Trophoblast cell (in vitro differentiated cells and primary cell): ENCODE measurements around the gene DPP6.
"Not testable (repeated sequence)": the region's sequence is repeated elsewhere in the genome, so short reads cannot be mapped to it uniquely, and the experiment has no call there.

Experiments
- DNase-seq, 2 donors: peaks; one replicate each; pipeline ENCODE4 v3.0.0-alpha.2; 2016
- H2AFZ ChIP-seq: 2 replicates; pipeline ENCODE4 v1.6.1; 2013; ENCODE audit warnings: low read length, moderate library complexity, mild to moderate bottlenecking; ENCODE audit not compliant: insufficient read depth, poor library complexity
- H2AK5ac ChIP-seq: 2 replicates; pipeline ENCODE4 v1.6.1; 2013; ENCODE audit warnings: mild to moderate bottlenecking, low read length
- H2BK120ac ChIP-seq: 2 replicates; pipeline ENCODE4 v1.6.1; 2013; ENCODE audit warnings: low read length, mild to moderate bottlenecking, moderate library complexity; ENCODE audit not compliant: insufficient read depth, poor library complexity
- H2BK12ac ChIP-seq: 2 replicates; pipeline ENCODE4 v1.6.1; 2013; ENCODE audit warnings: mild to moderate bottlenecking, low read length, moderate library complexity
- H2BK5ac ChIP-seq: 2 replicates; pipeline ENCODE4 v1.6.1; 2013; ENCODE audit warnings: low read length, low read depth, moderate library complexity, mild to moderate bottlenecking; ENCODE audit not compliant: poor library complexity
- H3K14ac ChIP-seq: 2 replicates; pipeline ENCODE4 v1.6.1; 2013; ENCODE audit warnings: mild to moderate bottlenecking, low read length
- H3K18ac ChIP-seq: 2 replicates; pipeline ENCODE4 v1.6.1; 2013; ENCODE audit warnings: mild to moderate bottlenecking, low read length
- H3K23ac ChIP-seq: 2 replicates; pipeline ENCODE4 v1.6.1; 2013; ENCODE audit warnings: low read length
- H3K27ac ChIP-seq: 2 replicates; pipeline ENCODE4 v1.5.1; 2013; ENCODE audit warnings: low read depth, mild to moderate bottlenecking, inconsistent platforms, low read length, moderate library complexity
- H3K27me3 ChIP-seq: 2 replicates; pipeline ENCODE4 v1.6.1; 2013; ENCODE audit warnings: inconsistent platforms, mild to moderate bottlenecking, low read length, moderate library complexity; ENCODE audit not compliant: insufficient read depth
- H3K36me3 ChIP-seq, 2 experiments: 1 replicate in 1 of 2; 2 replicates in 1 of 2; pipeline ENCODE4 v1.6.1; 2013; ENCODE audit warnings: low read length in 2 of 2, mild to moderate bottlenecking in 2 of 2, moderate library complexity in 1 of 2; ENCODE audit not compliant: insufficient read depth in 2 of 2, control insufficient read depth in 1 of 2
- H3K4ac ChIP-seq: 2 replicates; pipeline ENCODE4 v1.6.1; 2013; ENCODE audit warnings: low read depth, mild to moderate bottlenecking, low read length, moderate library complexity
- H3K4me1 ChIP-seq, 2 experiments: 1 replicate in 1 of 2; 2 replicates in 1 of 2; pipeline ENCODE4 v1.6.1; 2013; ENCODE audit warnings: low read length in 2 of 2, mild to moderate bottlenecking in 2 of 2, moderate library complexity in 1 of 2; ENCODE audit not compliant: insufficient read depth in 2 of 2, control insufficient read depth in 1 of 2
- H3K4me2 ChIP-seq: 2 replicates; pipeline ENCODE4 v1.6.1; 2013; ENCODE audit warnings: inconsistent platforms, mild to moderate bottlenecking, low read length, moderate library complexity
- H3K4me3 ChIP-seq: 2 replicates; pipeline ENCODE4 v1.5.1; 2013; ENCODE audit warnings: mild to moderate bottlenecking, low read depth, low read length, inconsistent platforms
- H3K79me1 ChIP-seq: one replicate; pipeline ENCODE4 v1.6.1; 2013; ENCODE audit warnings: low read length
- H3K79me2 ChIP-seq: 2 replicates; pipeline ENCODE4 v1.6.1; 2013; ENCODE audit warnings: low read length, mild to moderate bottlenecking; ENCODE audit not compliant: control insufficient read depth, insufficient read depth, poor library complexity
- H3K9ac ChIP-seq: 2 replicates; pipeline ENCODE4 v1.6.1; 2013; ENCODE audit warnings: mild to moderate bottlenecking, low read length
- H3K9me3 ChIP-seq: 2 replicates; pipeline ENCODE4 v1.6.1; 2013; ENCODE audit warnings: low read depth, mild to moderate bottlenecking, control low read depth, inconsistent platforms, low read length; ENCODE audit not compliant: insufficient read depth
- H4K12ac ChIP-seq: 2 replicates; pipeline ENCODE4 v1.6.1; 2013; ENCODE audit warnings: low read depth, mild to moderate bottlenecking, low read length, moderate library complexity
- H4K8ac ChIP-seq: 2 replicates; pipeline ENCODE4 v1.6.1; 2013; ENCODE audit warnings: low read depth, mild to moderate bottlenecking, low read length, moderate library complexity
- H4K91ac ChIP-seq: one replicate; pipeline ENCODE4 v1.6.1; 2013; ENCODE audit warnings: low read depth, mild to moderate bottlenecking, low read length, moderate library complexity
- WGBS: extraction: QIAGEN DNeasy Blood & Tissue Kit; methylation state at CpG from one replicate; pipeline ENCODE4 v1.1.7; 2013; ENCODE audit warnings: missing lambda C conversion rate; ENCODE audit not compliant: insufficient read length, insufficient coverage; ENCODE audit errors: extremely low coverage; 5-methylcytosine and 5-hydroxymethylcytosine counted together

Gene DPP6

DNA sequence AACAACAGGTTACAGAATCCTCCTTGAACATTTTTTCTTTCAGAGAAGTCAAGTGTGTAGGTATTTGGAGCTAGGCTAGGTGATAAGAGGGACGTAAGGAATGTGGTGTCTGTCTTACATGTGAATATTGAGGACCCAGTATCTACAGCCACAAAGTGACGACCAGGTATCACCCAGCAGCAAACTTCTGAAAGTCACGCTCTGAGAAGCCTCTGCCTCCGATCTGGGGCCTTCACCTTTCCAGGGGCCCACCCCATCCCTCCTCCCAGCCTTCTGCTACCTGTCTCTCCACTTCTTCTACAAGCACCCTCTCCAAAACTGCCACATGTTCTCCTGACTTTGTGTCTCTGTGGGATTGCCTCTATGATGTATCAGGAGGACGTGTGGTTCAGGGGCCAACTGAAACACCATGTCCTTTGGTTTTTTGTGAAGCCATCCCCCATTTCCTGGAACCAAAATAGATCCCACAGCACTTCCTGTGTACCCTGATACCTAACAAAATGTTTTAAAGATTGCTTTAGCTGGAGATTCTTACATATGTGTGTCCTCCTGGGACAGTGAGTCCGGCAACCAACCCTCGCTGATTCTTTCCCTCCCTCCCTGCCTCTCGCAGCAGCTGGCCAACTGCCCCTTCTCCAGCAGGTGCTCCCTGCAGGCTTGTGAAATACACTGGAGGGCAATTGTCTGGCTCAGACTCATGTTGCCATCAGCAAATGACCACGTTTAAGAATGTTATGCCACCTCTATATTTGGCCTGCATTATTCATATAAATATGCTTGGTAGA, 93.9 kb downstream of the DPP6 start:
- not testable (repeated sequence) for H3K27ac ChIP-seq, H3K9ac ChIP-seq, H2BK5ac ChIP-seq, H3K79me1 ChIP-seq, H3K4me1 ChIP-seq, H2AFZ ChIP-seq, H2AK5ac ChIP-seq, H3K27me3 ChIP-seq, H4K91ac ChIP-seq, DNase-seq, H3K18ac ChIP-seq, H3K9me3 ChIP-seq, H2BK120ac ChIP-seq, H3K4me2 ChIP-seq, H3K4ac ChIP-seq, H4K12ac ChIP-seq, H3K14ac ChIP-seq, H3K4me3 ChIP-seq, H4K8ac ChIP-seq, H3K23ac ChIP-seq, H3K36me3 ChIP-seq, H2BK12ac ChIP-seq, H3K79me2 ChIP-seq
- WGBS, result no CpG with 5 or more reads among the region's 9 CpGs

DNA sequence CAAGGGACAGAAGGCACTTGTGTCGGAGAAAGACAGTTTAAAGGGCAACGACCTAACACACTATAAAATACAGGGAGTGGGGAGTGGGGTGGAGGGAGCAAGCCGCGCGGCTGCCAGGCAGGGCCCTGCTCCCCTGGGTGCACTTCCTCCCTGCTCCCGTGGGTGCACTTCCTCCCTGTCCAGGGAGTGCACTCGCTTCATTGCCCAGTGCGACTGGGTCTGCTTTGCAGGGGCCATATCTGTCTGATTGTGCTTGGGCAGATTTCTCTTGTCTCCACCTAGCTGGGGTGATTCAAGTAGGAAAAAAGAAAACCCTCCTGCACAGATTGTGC, 94.5 kb downstream of the DPP6 start:
- H2BK5ac ChIP-seq, H3K27ac ChIP-seq, H4K91ac ChIP-seq, H3K9ac ChIP-seq, DNase-seq, H3K9me3 ChIP-seq, H3K27me3 ChIP-seq, H3K18ac ChIP-seq, H2BK12ac ChIP-seq, H4K8ac ChIP-seq, H3K4me1 ChIP-seq, H2AK5ac ChIP-seq, H2AFZ ChIP-seq, H3K23ac ChIP-seq, H3K4ac ChIP-seq, H3K79me1 ChIP-seq, H4K12ac ChIP-seq, H3K14ac ChIP-seq, H3K4me3 ChIP-seq, H3K79me2 ChIP-seq, H3K36me3 ChIP-seq, H3K4me2 ChIP-seq, H2BK120ac ChIP-seq: not testable (repeated sequence)
- no CpG with 5 or more reads among the region's 8 CpGs for WGBS

DNA sequence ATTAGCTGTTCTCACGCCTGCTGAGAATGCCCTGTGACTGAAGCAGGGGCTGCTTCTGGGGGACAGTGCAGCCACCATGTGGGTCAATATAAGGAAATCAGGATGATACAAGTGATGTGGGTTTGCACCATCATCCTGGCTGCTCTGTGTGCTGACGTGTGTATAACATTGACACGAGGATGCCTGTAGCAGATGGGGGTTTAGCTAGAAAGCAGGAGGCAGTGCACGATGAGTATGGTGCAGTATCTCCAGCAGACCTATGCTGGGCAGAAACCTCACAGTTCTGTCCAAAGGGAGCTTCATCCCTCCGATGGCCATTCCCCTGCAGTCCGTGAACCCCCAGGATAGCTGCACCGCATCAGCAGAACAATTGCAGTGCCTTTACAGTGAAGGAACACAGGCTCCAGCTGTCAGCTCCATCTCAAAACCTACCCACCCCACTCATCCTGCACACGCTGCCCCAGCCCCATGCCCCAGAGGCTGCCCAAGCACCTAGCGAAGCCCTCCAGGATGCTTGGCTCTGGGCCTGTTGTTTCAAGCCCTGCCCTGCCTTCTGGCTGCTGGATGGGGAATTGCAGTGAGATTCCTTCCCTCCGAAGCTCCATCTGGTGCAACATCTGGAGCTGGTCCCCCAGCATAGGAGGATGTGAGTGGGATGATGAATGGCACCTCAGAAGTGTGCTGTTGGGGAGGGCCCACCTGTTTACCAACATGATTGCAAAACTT, 96.8 kb downstream of the DPP6 start:
- no CpG with 5 or more reads among the region's 10 CpGs for WGBS
- not testable (repeated sequence) for DNase-seq, H3K79me2 ChIP-seq, H3K23ac ChIP-seq, H3K4ac ChIP-seq, H4K8ac ChIP-seq, H3K27ac ChIP-seq, H2AK5ac ChIP-seq, H3K27me3 ChIP-seq, H3K4me3 ChIP-seq, H3K9ac ChIP-seq, H4K91ac ChIP-seq, H2BK12ac ChIP-seq, H3K14ac ChIP-seq, H3K18ac ChIP-seq, H4K12ac ChIP-seq, H2AFZ ChIP-seq, H3K9me3 ChIP-seq, H3K4me2 ChIP-seq, H3K36me3 ChIP-seq, H2BK120ac ChIP-seq, H3K79me1 ChIP-seq, H2BK5ac ChIP-seq, H3K4me1 ChIP-seq

DNA sequence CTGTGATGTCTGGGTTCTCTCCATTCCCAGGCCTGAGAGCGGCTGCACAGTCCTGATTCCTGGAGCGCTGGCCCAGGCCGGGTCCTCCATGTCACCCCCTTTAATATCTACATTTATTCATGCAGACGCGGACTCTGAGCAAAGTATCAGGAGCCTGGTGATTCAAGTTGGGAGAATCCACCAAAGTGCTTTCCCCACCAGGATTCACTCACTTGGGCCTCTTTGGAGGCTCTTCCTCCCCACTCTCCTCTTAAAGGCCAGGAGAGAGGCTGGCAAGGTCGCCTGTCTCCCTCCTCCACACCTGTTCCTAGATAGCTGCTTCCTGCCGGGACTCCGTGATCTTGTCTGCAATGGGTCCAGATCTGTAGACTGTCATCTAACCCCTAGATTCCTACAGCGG, 98.5 kb downstream of the DPP6 start:
- not testable (repeated sequence) for H3K14ac ChIP-seq, H3K27me3 ChIP-seq, H3K79me1 ChIP-seq, H2BK12ac ChIP-seq, H3K18ac ChIP-seq, H3K4me3 ChIP-seq, DNase-seq, H3K36me3 ChIP-seq, H3K4ac ChIP-seq, H3K9ac ChIP-seq, H2AFZ ChIP-seq, H2AK5ac ChIP-seq, H2BK120ac ChIP-seq, H2BK5ac ChIP-seq, H3K23ac ChIP-seq, H3K79me2 ChIP-seq, H4K12ac ChIP-seq, H3K9me3 ChIP-seq, H3K4me2 ChIP-seq, H3K4me1 ChIP-seq, H4K91ac ChIP-seq, H4K8ac ChIP-seq, H3K27ac ChIP-seq
- WGBS, result no CpG with 5 or more reads among the region's 9 CpGs
